ENCODE measurements around the gene CAPN9.

Gene CAPN9

GRCh38 chr1:230828421-230828820, 81.2 kb downstream of the CAPN9 start:
- Histone ChIP-seq H3K36me3 (replicated peaks; ENCODE audit: low read depth, low read length) (no peaks in the 10 kb centered on the region), H3K79me2 (ENCODE audit: low read length) (no peaks in the 10 kb centered on the region), H3K27ac (ENCODE audit: low read length) (no peak overlapping the region), H4K20me1 (ENCODE audit: insufficient read depth, low read length) (no peaks in the 10 kb centered on the region), H3K27me3 (ENCODE audit: low read depth, low read length) (0 out of 2 replicates have a peak, but pooled peaks cover 3% of the 10 kb centered on the region), H3K4me3 (ENCODE audit: low read length) (no peak overlapping the region), H3K4me2 (ENCODE audit: low read length) (no peak overlapping the region), H3K9me3 (ENCODE audit: insufficient read depth, low read length) (no peaks in the 10 kb centered on the region; the same call in 1 of the 2 replicates), H2AFZ (ENCODE audit: low read depth, low read length) (no peak overlapping the region), H3K9ac (ENCODE audit: low read length) (no peak overlapping the region), H3K4me1 (ENCODE audit: low read length) (no peaks in the 10 kb centered on the region)
- no peak for TF ChIP-seq CTCF (IDR thresholded peaks at IDR 0.05; ENCODE audit: low read depth, low read length)
- TF ChIP-seq EZH2phosphoT487 (IDR thresholded peaks at IDR 0.05; ENCODE audit: low read depth) = no peak

- Histone ChIP-seq H3K4me2 (ENCODE audit: low read length) (no peak overlapping the region), H3K9ac (ENCODE audit: low read length) (no peak overlapping the region), H4K20me1 (ENCODE audit: insufficient read depth, low read length) (no peaks in the 10 kb centered on the region), H2AFZ (ENCODE audit: low read depth, low read length) (no peak overlapping the region), H3K27me3 (ENCODE audit: low read depth, low read length) (0 out of 2 replicates have a peak, but pooled peaks cover 3% of the 10 kb centered on the region), H3K4me3 (ENCODE audit: low read length) (no peak overlapping the region), H3K36me3 (replicated peaks; ENCODE audit: low read depth, low read length) (no peaks in the 10 kb centered on the region), H3K4me1 (ENCODE audit: low read length) (no peaks in the 10 kb centered on the region), H3K9me3 (ENCODE audit: insufficient read depth, low read length) (no peaks in the 10 kb centered on the region; the same call in 1 of the 2 replicates), H3K79me2 (ENCODE audit: low read length) (no peaks in the 10 kb centered on the region), H3K27ac (ENCODE audit: low read length) (no peak overlapping the region)
- TF ChIP-seq CTCF (IDR thresholded peaks at IDR 0.05; ENCODE audit: low read depth, low read length) (no peak), EZH2phosphoT487 (IDR thresholded peaks at IDR 0.05; ENCODE audit: low read depth) (no peak)
Measured at GRCh38 chr1:230831771-230832170, 84.6 kb downstream of the CAPN9 start.

DNA sequence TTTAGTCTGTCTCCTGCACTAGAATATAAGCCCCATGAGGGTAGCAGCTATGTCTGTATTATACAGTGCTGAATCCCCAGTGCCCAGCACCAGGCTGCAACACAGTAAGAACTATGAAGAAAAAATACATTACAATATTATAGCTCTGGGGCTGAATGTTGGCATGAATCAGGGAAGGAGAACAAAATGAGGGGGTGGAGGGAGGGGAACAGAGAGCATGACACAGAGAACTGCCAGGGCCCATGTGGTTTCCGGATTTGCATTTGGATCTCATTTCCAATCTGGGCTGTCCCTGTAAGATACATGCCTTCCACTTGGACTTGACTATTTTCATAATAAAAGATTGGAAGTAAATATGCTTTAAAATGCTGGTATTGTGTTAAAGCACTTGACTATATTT, 85.3 kb downstream of the CAPN9 start:
- Histone ChIP-seq H2AFZ (ENCODE audit: low read depth, low read length) (no peak overlapping the region), H3K4me3 (ENCODE audit: low read length) (no peak overlapping the region), H3K79me2 (ENCODE audit: low read length) (no peaks in the 10 kb centered on the region), H3K4me2 (ENCODE audit: low read length) (no peak overlapping the region), H3K27ac (ENCODE audit: low read length) (no peak overlapping the region), H3K36me3 (replicated peaks; ENCODE audit: low read depth, low read length) (no peaks in the 10 kb centered on the region), H3K9me3 (ENCODE audit: insufficient read depth, low read length) (no peaks in the 10 kb centered on the region; the same call in 1 of the 2 replicates), H3K4me1 (ENCODE audit: low read length) (no peaks in the 10 kb centered on the region), H3K27me3 (ENCODE audit: low read depth, low read length) (0 out of 2 replicates have a peak, but pooled peaks cover 3% of the 10 kb centered on the region), H3K9ac (ENCODE audit: low read length) (no peak overlapping the region), H4K20me1 (ENCODE audit: insufficient read depth, low read length) (no peaks in the 10 kb centered on the region)
- TF ChIP-seq CTCF (IDR thresholded peaks at IDR 0.05; ENCODE audit: low read depth, low read length) = no peak

GRCh38 chr1:230833511-230833910, 86.3 kb downstream of the CAPN9 start:
- H3K27ac ChIP-seq (ENCODE audit: low read length) = no peak overlapping the region
- no peak overlapping the region for H3K4me2 ChIP-seq (ENCODE audit: low read length)
- H3K79me2 ChIP-seq (ENCODE audit: low read length) = no peaks in the 10 kb centered on the region
- TF ChIP-seq CTCF (IDR thresholded peaks at IDR 0.05; ENCODE audit: low read depth, low read length) (no peak), EZH2phosphoT487 (IDR thresholded peaks at IDR 0.05; ENCODE audit: low read depth) (no peak)
- H3K4me3 ChIP-seq (ENCODE audit: low read length) = no peak overlapping the region
- H3K9me3 ChIP-seq (ENCODE audit: insufficient read depth, low read length) = no peaks in the 10 kb centered on the region; the same call in 1 of the 2 replicates
- H2AFZ ChIP-seq (ENCODE audit: low read depth, low read length) = no peak overlapping the region
- no peak overlapping the region for H3K9ac ChIP-seq (ENCODE audit: low read length)
- no peaks in the 10 kb centered on the region for H4K20me1 ChIP-seq (ENCODE audit: insufficient read depth, low read length)
- no peaks in the 10 kb centered on the region for H3K4me1 ChIP-seq (ENCODE audit: low read length)
- H3K36me3 ChIP-seq (replicated peaks; ENCODE audit: low read depth, low read length) = no peaks in the 10 kb centered on the region
- H3K27me3 ChIP-seq (ENCODE audit: low read depth, low read length) = 0 out of 2 replicates have a peak, but pooled peaks cover 3% of the 10 kb centered on the region
